K562 (cell line): ENCODE measurements around the gene CBX8. TPM values are rescaled to one million over a fixed set of nuclear protein-coding genes. Genes with fewer than 3 reads are reported as not detected.
A peak's percentile ranks its signal among the peaks of the same experiment; 100 is the strongest.

Experiments used
- AFF4 ChIP-seq: sonication (generic); formaldehyde crosslinking; IDR thresholded peaks from 2 replicates; pipeline ENCODE4 v1.8.0; 2023; ENCODE audit warnings: mild to moderate bottlenecking, missing genetic modification reagents
- BRF1 ChIP-seq: IDR thresholded peaks from 3 replicates; pipeline ENCODE4 v1.6.1; 2011; ENCODE audit warnings: borderline replicate concordance, mild to moderate bottlenecking; ENCODE audit not compliant: insufficient read length; ENCODE audit errors: extremely low read depth
- CCNT2 ChIP-seq: IDR thresholded peaks from 2 replicates; pipeline ENCODE4 v1.6.1; 2011; ENCODE audit warnings: borderline replicate concordance, low read depth, mild to moderate bottlenecking, moderate library complexity, mixed read lengths, low read length; ENCODE audit not compliant: insufficient read length; ENCODE audit errors: extremely low read depth
- ELF1 ChIP-seq: fragments of 200-800 bp; sonication (Bioruptor generic); IDR thresholded peaks from 2 replicates; pipeline ENCODE4 v1.6.1; 2016; ENCODE audit warnings: missing genetic modification characterization, missing compliant biosample characterization
- HIVEP1 ChIP-seq: fragments of 250-450 bp; sonication (Bioruptor Pico); IDR thresholded peaks from 2 replicates; pipeline ENCODE4 v1.4.0; 2020; ENCODE audit warnings: mild to moderate bottlenecking
- HMGN3 ChIP-seq: IDR thresholded peaks from 2 replicates; pipeline ENCODE4 v1.6.1; 2011; ENCODE audit warnings: borderline replicate concordance, low read depth, mild to moderate bottlenecking, mixed read lengths, low read length; ENCODE audit not compliant: insufficient read length; ENCODE audit errors: extremely low read depth
- KLF13 ChIP-seq: fragments of 450-650 bp; IDR thresholded peaks from 2 replicates; pipeline ENCODE4 v1.6.1; 2016; ENCODE audit warnings: missing genetic modification characterization, low read depth, mild to moderate bottlenecking, missing compliant biosample characterization, moderate library complexity, borderline replicate concordance
- MTA3 ChIP-seq: fragments of 450-650 bp; formaldehyde crosslinking; IDR thresholded peaks from 2 replicates; pipeline ENCODE4 v1.6.1; 2017; ENCODE audit warnings: mild to moderate bottlenecking, borderline replicate concordance
- NEUROD1 ChIP-seq: fragments of 150-350 bp; IDR thresholded peaks from 2 replicates; pipeline ENCODE4 v1.6.1; 2014; ENCODE audit warnings: borderline replicate concordance, low read length, low read depth; ENCODE audit not compliant: partially characterized antibody
- OTX1 ChIP-seq: fragments of 450-650 bp; formaldehyde crosslinking; IDR thresholded peaks from 2 replicates; pipeline ENCODE4 v1.4.0; 2022; ENCODE audit warnings: mild to moderate bottlenecking
- PML ChIP-seq: IDR thresholded peaks from 2 replicates; pipeline ENCODE4 v1.6.1; 2012; ENCODE audit warnings: low read length, inconsistent platforms
- RAD21 ChIP-seq, 2 experiments: fragments of 250-450 bp in 1 of 2; fragments of 450-650 bp in 1 of 2; sonication (Bioruptor Pico) in 1 of 2; formaldehyde crosslinking in 1 of 2; IDR thresholded peaks in 1 of 2; conservative IDR thresholded peaks in 1 of 2; 2 replicates each; pipeline versions ENCODE4 v1.4.0 to v1.8.0; 2020 to 2022; ENCODE audit warnings: mild to moderate bottlenecking in 2 of 2, moderate library complexity in 1 of 2
- RBFOX2 ChIP-seq: fragments of 200-400 bp; formaldehyde crosslinking; IDR thresholded peaks from 2 replicates; pipeline ENCODE4 v1.6.1; 2017; ENCODE audit warnings: low read depth, mild to moderate bottlenecking, low read length, moderate library complexity
- SIN3A ChIP-seq, 2 experiments: fragments of 150-350 bp in 1 of 2; IDR thresholded peaks; 2 replicates each; pipeline ENCODE4 v1.6.1; 2011 to 2016; ENCODE audit warnings: borderline replicate concordance in 2 of 2, low read depth in 2 of 2, low read length in 2 of 2, mild to moderate bottlenecking in 2 of 2, moderate library complexity in 2 of 2; ENCODE audit not compliant: control insufficient read depth in 1 of 2
- SRSF1 ChIP-seq: fragments of 200-400 bp; formaldehyde crosslinking; IDR thresholded peaks from 2 replicates; pipeline ENCODE4 v1.6.1; 2017; ENCODE audit warnings: mild to moderate bottlenecking, low read depth, low read length, moderate library complexity
- SRSF9 ChIP-seq: fragments of 200-400 bp; formaldehyde crosslinking; IDR thresholded peaks from 2 replicates; pipeline ENCODE4 v1.6.1; 2017; ENCODE audit warnings: low read depth, low read length, borderline replicate concordance
- VEZF1 ChIP-seq: fragments of 200-800 bp; sonication (Bioruptor generic); IDR thresholded peaks from 2 replicates; pipeline ENCODE4 v1.6.1; 2017; ENCODE audit warnings: missing genetic modification characterization, missing compliant biosample characterization
- polyA plus RNA-seq, 8 experiments: library from polyadenylated mRNA; depleted of rRNA in 4 of 8; stranded (reverse) in 5 of 8; unstranded in 3 of 8; fragments of >200 nt; fragmentation: Nextera tagmentation in 2 of 8; fragmentation: Illumina TruSeq in 1 of 8; extraction: Ambion mirVana in 2 of 8; extraction: Trizol in 1 of 8; gene quantifications; 2 replicates each; pipeline versions ENCODE4 v1.2.1 to v1.2.3, GENCODE V29; 2011 to 2014; ENCODE audit warnings: inconsistent platforms in 1 of 8, missing spikeins in 1 of 8
- total RNA-seq, 7 experiments: library from RNA; depleted of rRNA in 6 of 7; stranded (reverse); fragments of >200 nt in 6 of 7; fragmentation: Illumina TruSeq in 2 of 7; extraction: Trizol in 2 of 7; gene quantifications; 2 replicates each; pipeline versions ENCODE4 v1.2.1 to v1.2.3, GENCODE V29; 2011 to 2021; ENCODE audit warnings: low replicate concordance in 1 of 7

CBX8 gene
- total and polyA plus RNA-seq, 9 of the 15 experiments (the other 6 are each of a cell fraction or from before 2014, with no cell fraction given): 0.08 to 11.9 (median 2.6) TPM

- peak; percentile 56 for TF ChIP-seq CCNT2
- TF ChIP-seq VEZF1: peak; percentile 90
- no peak for TF ChIP-seq MTA3
- TF ChIP-seq SRSF9: no peak
- no peak for TF ChIP-seq PML
- no peak for TF ChIP-seq AFF4
- no peak for TF ChIP-seq OTX1 (CRISPR knock-in tag)
- no peak for TF ChIP-seq KLF13
- no peak for TF ChIP-seq NEUROD1
- no peak for TF ChIP-seq HIVEP1 (CRISPR knock-in tag)
- TF ChIP-seq SRSF1: no peak
- no peak for TF ChIP-seq RAD21 (CRISPR knock-in tag; conservative IDR thresholded peaks at IDR 0.05 in 1 of 2, IDR thresholded peaks at IDR 0.05 in 1 of 2)
- no peak for TF ChIP-seq BRF1
- peak; percentile 32; the same call in 1 of the 2 replicates for TF ChIP-seq RBFOX2
- no peak for TF ChIP-seq ELF1 (tag)
- peak; percentile 54 to 68; a peak in 2 of 4 replicates for TF ChIP-seq SIN3A (IDR thresholded peaks at IDR 0.05; ENCODE audit: borderline replicate concordance in 2 of 2, control insufficient read depth in 1 of 2, low read depth in 2 of 2, low read length in 2 of 2)
- peak; percentile 22 for TF ChIP-seq HMGN3
Observed at GRCh38 chr17:79777894-79778503, 18.9 kb downstream of the CBX8 start, which contains the start of gene CBX2 (continued).
